BLaER1 (cell line): Measurements from ENCODE around the gene ADARB1.

ENCODE experiments used
- H3K27ac ChIP-seq: shearing (Covaris generic); formaldehyde crosslinking; 2 replicates; pipeline ENCODE4 v1.8.1; 2022
- H3K27me3 ChIP-seq: shearing (Covaris generic); formaldehyde crosslinking; 2 replicates; pipeline ENCODE4 v1.8.1; 2022
- H3K36me3 ChIP-seq: shearing (Covaris generic); formaldehyde crosslinking; 2 replicates; pipeline ENCODE4 v1.8.1; 2022
- H3K4me1 ChIP-seq: shearing (Covaris generic); formaldehyde crosslinking; 2 replicates; pipeline ENCODE4 v1.8.1; 2022
- H3K4me2 ChIP-seq: shearing (Covaris generic); formaldehyde crosslinking; 2 replicates; pipeline ENCODE4 v1.8.1; 2022
- H3K4me3 ChIP-seq: shearing (Covaris generic); formaldehyde crosslinking; 2 replicates; pipeline ENCODE4 v1.8.1; 2022
- H3K9ac ChIP-seq: shearing (Covaris generic); formaldehyde crosslinking; 2 replicates; pipeline ENCODE4 v1.8.1; 2022
- H3K9me3 ChIP-seq: shearing (Covaris generic); formaldehyde crosslinking; 2 replicates; pipeline ENCODE4 v1.8.1; 2022
- H4K20me1 ChIP-seq: shearing (Covaris generic); formaldehyde crosslinking; 2 replicates; pipeline ENCODE4 v1.8.1; 2022
- Cebpa-rat ChIP-seq: shearing (Covaris generic); IDR thresholded peaks from 2 replicates; pipeline ENCODE4 v1.8.1; 2022

ADARB1 gene

GRCh38 chr21:45111703-45112102, 37.3 kb downstream of the ADARB1 start:
- Histone ChIP-seq H3K27ac (peak overlapping the region; percentile 82), H3K27me3 (no peaks in the 10 kb centered on the region), H3K4me2 (peak overlapping the region; percentile 98)

GRCh38 chr21:45112371-45112770, 38.0 kb downstream of the ADARB1 start:
- Histone ChIP-seq H3K9ac (peak overlapping the region; percentile 64; the same call in 1 of the 2 replicates), H3K27ac (peak overlapping the region; percentile 82), H3K9me3 (0 out of 2 replicates have a peak, but pooled peaks cover 5% of the 10 kb centered on the region)

More at GRCh38 chr21:45111703-45112102, 37.3 kb downstream of the ADARB1 start:
- peaks cover 27% of the 10 kb centered on the region; the same call in 1 of the 2 replicates for H4K20me1 ChIP-seq
- no peaks in the 10 kb centered on the region for H3K9me3 ChIP-seq
- H3K4me1 ChIP-seq, result peaks cover 97% of the 10 kb centered on the region
- peaks cover 11% of the 10 kb centered on the region for H3K36me3 ChIP-seq
- H3K9ac ChIP-seq, result peak overlapping the region; percentile 64
- TF ChIP-seq Cebpa-rat, result no peak
- H3K4me3 ChIP-seq, result peak overlapping the region; percentile 51

DNA sequence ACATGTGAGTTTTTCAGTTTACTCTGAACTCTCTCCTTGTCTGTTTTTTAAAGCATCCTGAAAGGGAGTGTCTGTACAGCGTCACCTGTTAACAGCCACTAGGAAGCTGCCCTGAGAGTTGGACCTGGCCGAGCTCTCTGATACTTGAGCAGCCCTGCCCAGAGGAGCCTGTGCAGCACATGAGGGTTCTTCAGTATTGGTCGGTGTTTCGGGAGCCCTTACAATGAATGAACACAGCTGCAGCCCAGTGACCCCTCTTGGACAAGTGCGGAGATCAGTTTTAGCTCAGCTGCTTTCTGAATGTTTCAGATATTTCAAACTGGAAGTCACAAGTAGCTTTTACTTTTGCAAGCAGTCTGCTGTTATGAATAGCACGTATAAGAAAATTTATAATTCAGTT, 39.2 kb downstream of the ADARB1 start:
- TF ChIP-seq Cebpa-rat, result no peak
- H3K9ac ChIP-seq, result no peak overlapping the region
- peaks cover 27% of the 10 kb centered on the region for H3K36me3 ChIP-seq
- peaks cover 27% of the 10 kb centered on the region; the same call in 1 of the 2 replicates for H4K20me1 ChIP-seq
- peaks cover 87% of the 10 kb centered on the region for H3K4me1 ChIP-seq
- no peak overlapping the region for H3K4me3 ChIP-seq
- no peak overlapping the region for H3K27ac ChIP-seq
- H3K27me3 ChIP-seq, result no peaks in the 10 kb centered on the region
- 0 out of 2 replicates have a peak, but pooled peaks cover 9% of the 10 kb centered on the region for H3K9me3 ChIP-seq
- H3K4me2 ChIP-seq, result peak overlapping the region; percentile 59

More at GRCh38 chr21:45112371-45112770, 38.0 kb downstream of the ADARB1 start:
- Histone ChIP-seq H3K27me3 (no peaks in the 10 kb centered on the region), H4K20me1 (peaks cover 27% of the 10 kb centered on the region; the same call in 1 of the 2 replicates), H3K4me2 (peak overlapping the region; percentile 98), H3K36me3 (peaks cover 17% of the 10 kb centered on the region), H3K4me1 (peaks cover 97% of the 10 kb centered on the region), H3K4me3 (no peak overlapping the region)
- no peak for TF ChIP-seq Cebpa-rat

DNA sequence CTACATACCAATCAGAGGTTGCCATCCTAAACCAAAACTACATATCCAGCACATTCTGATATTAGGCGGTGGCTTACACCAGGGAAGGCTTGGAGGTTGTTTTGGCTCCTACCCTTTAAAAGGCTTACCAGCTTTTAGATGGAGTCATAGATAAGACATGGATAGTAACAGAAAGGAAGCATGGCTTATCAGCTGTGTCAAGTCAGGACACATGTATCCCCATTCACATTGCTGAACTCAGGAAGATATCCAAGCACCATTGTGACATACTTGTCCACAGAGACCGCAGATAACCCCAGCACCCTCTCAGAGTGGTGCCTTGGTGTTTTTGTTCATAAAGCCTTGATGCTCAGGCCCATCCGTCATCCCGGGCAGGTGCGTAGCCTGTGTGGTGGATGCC, 39.7 kb downstream of the ADARB1 start:
- no peak overlapping the region for H3K27ac ChIP-seq
- 0 out of 2 replicates have a peak, but pooled peaks cover 9% of the 10 kb centered on the region for H3K9me3 ChIP-seq
- 0 out of 2 replicates have a peak, but pooled peaks have one; percentile 27 for TF ChIP-seq Cebpa-rat
- peaks cover 24% of the 10 kb centered on the region; the same call in 1 of the 2 replicates for H4K20me1 ChIP-seq
- peaks cover 32% of the 10 kb centered on the region for H3K36me3 ChIP-seq
- no peak overlapping the region for H3K4me3 ChIP-seq
- H3K9ac ChIP-seq, result no peak overlapping the region
- no peaks in the 10 kb centered on the region for H3K27me3 ChIP-seq
- H3K4me1 ChIP-seq, result peaks cover 82% of the 10 kb centered on the region
- peak overlapping the region; percentile 59 for H3K4me2 ChIP-seq

- Histone ChIP-seq H3K4me2 (peak overlapping the region; percentile 59), H3K9ac (no peak overlapping the region), H4K20me1 (peaks cover 23% of the 10 kb centered on the region; the same call in 1 of the 2 replicates), H3K27ac (0 out of 2 replicates have a peak overlapping the region, but pooled peaks have one; percentile 23), H3K9me3 (0 out of 2 replicates have a peak, but pooled peaks cover 9% of the 10 kb centered on the region), H3K4me1 (peaks cover 78% of the 10 kb centered on the region), H3K27me3 (no peaks in the 10 kb centered on the region), H3K36me3 (peaks cover 34% of the 10 kb centered on the region), H3K4me3 (no peak overlapping the region)
- no peak for TF ChIP-seq Cebpa-rat
Observed at GRCh38 chr21:45114475-45114874, 40.1 kb downstream of the ADARB1 start.

GRCh38 chr21:45115141-45115540, 40.8 kb downstream of the ADARB1 start:
- peaks cover 21% of the 10 kb centered on the region; the same call in 1 of the 2 replicates for H4K20me1 ChIP-seq
- H3K27ac ChIP-seq, result peak overlapping the region; percentile 23; the same call in 1 of the 2 replicates
- peaks cover 34% of the 10 kb centered on the region for H3K36me3 ChIP-seq
- no peak overlapping the region for H3K4me3 ChIP-seq
- no peak for TF ChIP-seq Cebpa-rat
- H3K4me1 ChIP-seq, result peaks cover 81% of the 10 kb centered on the region
- no peaks in the 10 kb centered on the region for H3K27me3 ChIP-seq
- H3K4me2 ChIP-seq, result peak overlapping the region; percentile 59
- H3K9ac ChIP-seq, result no peak overlapping the region
- 0 out of 2 replicates have a peak, but pooled peaks cover 9% of the 10 kb centered on the region for H3K9me3 ChIP-seq

DNA sequence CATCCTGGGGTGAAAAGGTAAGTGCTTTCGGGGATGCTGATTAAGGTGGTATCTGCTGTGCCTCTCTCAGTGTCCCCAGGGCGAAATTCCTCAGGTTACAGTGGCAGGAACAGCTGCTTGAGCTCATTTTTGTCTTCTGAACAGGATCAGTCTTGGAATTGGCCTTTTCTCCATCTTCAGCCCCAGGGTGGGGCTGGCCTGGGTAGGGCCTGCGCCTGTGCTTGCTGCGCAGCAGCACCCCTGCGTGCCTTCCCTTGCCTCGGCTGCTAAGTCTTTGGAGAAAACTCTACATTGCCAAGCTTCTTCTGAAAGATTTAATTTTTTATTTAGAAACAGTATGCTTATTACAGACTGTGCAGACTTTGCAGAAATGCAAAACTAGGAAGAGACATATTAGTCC, 41.7 kb downstream of the ADARB1 start:
- Histone ChIP-seq H3K9me3 (0 out of 2 replicates have a peak, but pooled peaks cover 9% of the 10 kb centered on the region), H3K27ac (no peak overlapping the region; the same call in 1 of the 2 replicates), H3K9ac (no peak overlapping the region), H3K4me2 (peak overlapping the region; percentile 47), H3K27me3 (no peaks in the 10 kb centered on the region), H3K4me3 (no peak overlapping the region), H3K4me1 (peaks cover 81% of the 10 kb centered on the region), H3K36me3 (peaks cover 34% of the 10 kb centered on the region), H4K20me1 (peaks cover 22% of the 10 kb centered on the region; the same call in 1 of the 2 replicates)
- TF ChIP-seq Cebpa-rat, result no peak

DNA sequence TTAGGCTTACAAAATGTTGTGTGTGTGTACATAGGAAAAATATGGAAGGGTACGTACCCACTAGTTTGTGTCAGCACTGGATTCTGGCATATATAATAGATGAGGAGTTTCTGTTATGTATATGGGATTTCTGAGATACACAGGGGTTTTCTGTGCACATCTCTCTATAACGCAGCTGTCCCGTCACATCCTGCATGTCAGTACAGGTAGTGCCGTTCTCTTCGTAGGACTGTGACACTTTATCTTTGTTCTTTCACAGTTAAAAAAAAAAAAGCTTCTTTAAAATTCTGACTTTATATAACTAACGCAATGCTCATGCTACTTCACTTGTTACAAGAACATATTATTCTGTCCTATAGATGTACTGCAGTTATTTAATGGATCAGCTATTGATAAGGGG, 42.9 kb downstream of the ADARB1 start:
- peaks cover 35% of the 10 kb centered on the region; the same call in 1 of the 2 replicates for H4K20me1 ChIP-seq
- no peaks in the 10 kb centered on the region for H3K27me3 ChIP-seq
- TF ChIP-seq Cebpa-rat, result no peak
- 0 out of 2 replicates have a peak, but pooled peaks cover 9% of the 10 kb centered on the region for H3K9me3 ChIP-seq
- H3K4me1 ChIP-seq, result peaks cover 81% of the 10 kb centered on the region
- H3K27ac ChIP-seq, result no peak overlapping the region
- no peak overlapping the region for H3K4me3 ChIP-seq
- peaks cover 34% of the 10 kb centered on the region for H3K36me3 ChIP-seq
- H3K4me2 ChIP-seq, result peak overlapping the region; percentile 47
- H3K9ac ChIP-seq, result no peak overlapping the region

DNA sequence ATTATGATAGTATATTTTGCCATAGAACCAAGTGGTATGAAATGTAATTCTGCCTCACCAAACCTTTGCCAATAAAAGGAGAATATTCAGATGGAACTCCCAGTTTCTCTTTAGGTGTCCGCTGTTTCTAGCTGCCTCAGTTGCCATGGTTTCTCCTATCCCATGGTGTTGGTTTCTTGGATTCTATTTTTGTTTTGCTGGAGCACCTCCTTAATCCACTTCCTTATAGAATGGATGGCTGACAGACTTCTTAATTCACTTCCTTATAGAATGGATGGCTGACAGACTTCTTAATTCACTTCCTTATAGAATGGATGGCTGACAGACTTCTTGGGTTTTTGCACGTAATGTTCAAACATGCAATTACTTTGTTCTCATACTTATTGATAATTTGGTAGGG, 43.7 kb downstream of the ADARB1 start:
- Histone ChIP-seq H3K27me3 (no peaks in the 10 kb centered on the region), H3K27ac (no peak overlapping the region), H4K20me1 (peaks cover 43% of the 10 kb centered on the region; the same call in 1 of the 2 replicates), H3K9me3 (0 out of 2 replicates have a peak, but pooled peaks cover 9% of the 10 kb centered on the region), H3K4me1 (peaks cover 81% of the 10 kb centered on the region), H3K36me3 (peaks cover 34% of the 10 kb centered on the region), H3K4me3 (no peak overlapping the region), H3K9ac (no peak overlapping the region), H3K4me2 (no peak overlapping the region)
- no peak for TF ChIP-seq Cebpa-rat

DNA sequence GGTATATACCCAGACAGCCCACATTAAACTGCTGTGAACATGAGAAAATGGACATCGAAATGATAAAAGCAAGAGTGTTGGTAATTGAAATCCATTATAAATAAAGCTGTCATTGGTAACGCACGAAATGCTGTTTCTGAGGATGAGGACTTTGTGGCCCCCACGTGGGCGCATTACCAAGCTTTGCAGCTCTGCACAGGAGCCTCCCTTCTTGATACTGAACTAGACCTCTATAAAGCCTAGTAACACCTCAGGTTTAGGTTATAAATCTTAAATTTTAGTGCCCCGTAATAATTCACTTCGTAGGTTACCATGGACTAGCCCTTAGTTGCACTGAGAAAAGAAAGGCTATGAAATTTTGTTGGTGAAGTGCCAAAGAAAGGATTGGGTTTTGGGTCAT, 45.4 kb downstream of the ADARB1 start:
- peaks cover 34% of the 10 kb centered on the region for H3K36me3 ChIP-seq
- H3K4me2 ChIP-seq, result peak overlapping the region; percentile 95; the same call in 1 of the 2 replicates
- H4K20me1 ChIP-seq, result peaks cover 50% of the 10 kb centered on the region; the same call in 1 of the 2 replicates
- H3K27ac ChIP-seq, result peak overlapping the region; percentile 32; the same call in 1 of the 2 replicates
- H3K27me3 ChIP-seq, result no peaks in the 10 kb centered on the region
- H3K9me3 ChIP-seq, result 0 out of 2 replicates have a peak, but pooled peaks cover 9% of the 10 kb centered on the region
- H3K4me1 ChIP-seq, result peaks cover 81% of the 10 kb centered on the region
- TF ChIP-seq Cebpa-rat, result no peak
- H3K4me3 ChIP-seq, result no peak overlapping the region
- H3K9ac ChIP-seq, result no peak overlapping the region
